Activated T-helper 2 cell treated with anti-CD3 and anti-CD28 coated beads, Interferon-gamma antibody, Interleukin-2, Interleukin-4, amounts not matched to agents 10 μg/mL and 5 μg/mL and 100 μg/mL, durations not matched to agents 14 hours and 24 hours and 36 hours (primary cell): ENCODE measurements around the gene RB1. TPM values are rescaled to one million over a fixed set of nuclear protein-coding genes. Genes with fewer than 3 reads are reported as not detected.
A peak's percentile ranks its signal among the peaks of the same experiment; 100 is the strongest.

Experiments used
- DNase-seq: peaks from one replicate; pipeline ENCODE4 v3.0.0; 2021; ENCODE audit warnings: low spot score
- H3K27ac Mint-ChIP-seq: one replicate; pipeline ENCODE4 v1.8.0; 2021; ENCODE audit warnings: mixed read lengths
- H3K27me3 Mint-ChIP-seq: one replicate; pipeline ENCODE4 v1.8.0; 2021; ENCODE audit warnings: low read depth, mixed read lengths
- H3K36me3 Mint-ChIP-seq: one replicate; pipeline ENCODE4 v1.8.0; 2021; ENCODE audit warnings: low read depth, mixed read lengths
- H3K4me1 Mint-ChIP-seq: one replicate; pipeline ENCODE4 v1.8.0; 2021; ENCODE audit warnings: low read depth, mixed read lengths
- H3K4me3 Mint-ChIP-seq: one replicate; pipeline ENCODE4 v1.8.0; 2021; ENCODE audit warnings: low read depth, mild to moderate bottlenecking, moderate library complexity, mixed read lengths
- H3K9me3 Mint-ChIP-seq: one replicate; pipeline ENCODE4 v1.8.0; 2021; ENCODE audit warnings: mixed read lengths
- intact Hi-C: fragments of 100-400 bp; cut with micrococcal nuclease; formaldehyde crosslinking; loops from one replicate; pipeline ENCODE4 v1.15.1; 2023
- total RNA-seq: library from RNA; stranded (reverse); gene quantifications from 2 replicates; pipeline ENCODE4 v1.2.3, GENCODE V29; 2022

RB1 gene
- total RNA-seq, 1 donor from 2014 or later = 28.0 TPM

- no peak for DNase-seq
- intact Hi-C loops = loop anchor here (5.0 kb wide), 2 partner anchors 98 to 188 kb away; no protein-coding TSS in a partner anchor
- peaks cover 28% of the 10 kb centered on the region for H3K4me1 Mint-ChIP-seq
- peak overlapping the region; percentile 93 for H3K27ac Mint-ChIP-seq
- H3K4me3 Mint-ChIP-seq = peak overlapping the region; percentile 99
- no peaks in the 10 kb centered on the region for H3K27me3 Mint-ChIP-seq
- H3K36me3 Mint-ChIP-seq = peaks cover 40% of the 10 kb centered on the region
- H3K9me3 Mint-ChIP-seq = no peaks in the 10 kb centered on the region
Measured at GRCh38 chr13:48304143-48304876, 759 bp downstream of the RB1 start.

- Mint-ChIP-seq H3K4me3 (no peak overlapping the region), H3K27me3 (no peaks in the 10 kb centered on the region), H3K27ac (no peak overlapping the region), H3K4me1 (peaks cover 11% of the 10 kb centered on the region), H3K9me3 (no peaks in the 10 kb centered on the region), H3K36me3 (peaks cover 51% of the 10 kb centered on the region)
- DNase-seq = no peak
- intact Hi-C loops = no loop called here
Measured at GRCh38 chr13:48311223-48311622, 7.7 kb downstream of the RB1 start.

GRCh38 chr13:48315969-48316650, 12.6 kb downstream of the RB1 start:
- DNase-seq = no peak
- H3K36me3 Mint-ChIP-seq = peaks cover 65% of the 10 kb centered on the region
- peaks cover 11% of the 10 kb centered on the region for H3K4me1 Mint-ChIP-seq
- H3K9me3 Mint-ChIP-seq = peaks cover 4% of the 10 kb centered on the region
- intact Hi-C loops = no loop called here
- H3K27ac Mint-ChIP-seq = no peak overlapping the region
- no peak overlapping the region for H3K4me3 Mint-ChIP-seq
- H3K27me3 Mint-ChIP-seq = peaks cover 4% of the 10 kb centered on the region

GRCh38 chr13:48316826-48317510, 13.4 kb downstream of the RB1 start:
- Mint-ChIP-seq H3K27me3 (peaks cover 4% of the 10 kb centered on the region), H3K36me3 (peaks cover 72% of the 10 kb centered on the region), H3K27ac (no peak overlapping the region), H3K9me3 (peaks cover 12% of the 10 kb centered on the region), H3K4me1 (peaks cover 11% of the 10 kb centered on the region), H3K4me3 (no peak overlapping the region)
- no peak for DNase-seq
- intact Hi-C loops = no loop called here

GRCh38 chr13:48317511-48318376, 14.2 kb downstream of the RB1 start:
- no peak overlapping the region for H3K27ac Mint-ChIP-seq
- peaks cover 74% of the 10 kb centered on the region for H3K36me3 Mint-ChIP-seq
- H3K4me3 Mint-ChIP-seq = no peak overlapping the region

GRCh38 chr13:48318377-48318811, 14.8 kb downstream of the RB1 start:
- no peak overlapping the region for H3K27ac Mint-ChIP-seq
- H3K9me3 Mint-ChIP-seq = peaks cover 26% of the 10 kb centered on the region
- H3K4me3 Mint-ChIP-seq = no peak overlapping the region
- no peak for DNase-seq
- H3K36me3 Mint-ChIP-seq = peaks cover 74% of the 10 kb centered on the region
- H3K27me3 Mint-ChIP-seq = peaks cover 4% of the 10 kb centered on the region
- H3K4me1 Mint-ChIP-seq = peaks cover 14% of the 10 kb centered on the region
- intact Hi-C loops = no loop called here

More at GRCh38 chr13:48317511-48318376, 14.2 kb downstream of the RB1 start:
- intact Hi-C loops = no loop called here
- Mint-ChIP-seq H3K27me3 (peaks cover 4% of the 10 kb centered on the region), H3K9me3 (peaks cover 19% of the 10 kb centered on the region), H3K4me1 (peaks cover 11% of the 10 kb centered on the region)
- no peak for DNase-seq

- H3K9me3 Mint-ChIP-seq = peaks cover 27% of the 10 kb centered on the region
- intact Hi-C loops = no loop called here
- DNase-seq = no peak
- H3K4me1 Mint-ChIP-seq = peaks cover 15% of the 10 kb centered on the region
- peak overlapping the region; percentile 57 for H3K4me3 Mint-ChIP-seq
- no peak overlapping the region for H3K27ac Mint-ChIP-seq
- H3K36me3 Mint-ChIP-seq = peaks cover 71% of the 10 kb centered on the region
- H3K27me3 Mint-ChIP-seq = peaks cover 4% of the 10 kb centered on the region
Measured at GRCh38 chr13:48318821-48319511, 15.4 kb downstream of the RB1 start.

- Mint-ChIP-seq H3K27me3 (peaks cover 4% of the 10 kb centered on the region), H3K4me3 (peak overlapping the region; percentile 57), H3K4me1 (peaks cover 17% of the 10 kb centered on the region), H3K36me3 (peaks cover 74% of the 10 kb centered on the region), H3K27ac (no peak overlapping the region), H3K9me3 (peaks cover 27% of the 10 kb centered on the region)
- no peak for DNase-seq
- intact Hi-C loops = no loop called here
Measured at GRCh38 chr13:48319531-48320398, 16.2 kb downstream of the RB1 start.

GRCh38 chr13:48320399-48320790, 16.8 kb downstream of the RB1 start:
- peaks cover 27% of the 10 kb centered on the region for H3K9me3 Mint-ChIP-seq
- H3K4me3 Mint-ChIP-seq = peak overlapping the region; percentile 57
- peaks cover 80% of the 10 kb centered on the region for H3K36me3 Mint-ChIP-seq
- peaks cover 17% of the 10 kb centered on the region for H3K4me1 Mint-ChIP-seq
- DNase-seq = no peak
- intact Hi-C loops = no loop called here
- H3K27ac Mint-ChIP-seq = no peak overlapping the region
- peaks cover 4% of the 10 kb centered on the region for H3K27me3 Mint-ChIP-seq

GRCh38 chr13:48320891-48321510, 17.4 kb downstream of the RB1 start:
- peak overlapping the region; percentile 58 for H3K4me3 Mint-ChIP-seq
- H3K9me3 Mint-ChIP-seq = peaks cover 27% of the 10 kb centered on the region
- DNase-seq = no peak
- no peak overlapping the region for H3K27ac Mint-ChIP-seq
- H3K4me1 Mint-ChIP-seq = peaks cover 17% of the 10 kb centered on the region
- intact Hi-C loops = no loop called here
- H3K27me3 Mint-ChIP-seq = peaks cover 4% of the 10 kb centered on the region
- H3K36me3 Mint-ChIP-seq = peaks cover 74% of the 10 kb centered on the region

- H3K4me3 Mint-ChIP-seq = no peak overlapping the region
- no peak for DNase-seq
- H3K36me3 Mint-ChIP-seq = peaks cover 66% of the 10 kb centered on the region
Measured at GRCh38 chr13:48322294-48322693, 18.7 kb downstream of the RB1 start.

More at GRCh38 chr13:48322294-48322693, 18.7 kb downstream of the RB1 start:
- peaks cover 4% of the 10 kb centered on the region for H3K27me3 Mint-ChIP-seq
- H3K4me1 Mint-ChIP-seq = peaks cover 17% of the 10 kb centered on the region
- intact Hi-C loops = no loop called here
- peaks cover 27% of the 10 kb centered on the region for H3K9me3 Mint-ChIP-seq
- no peak overlapping the region for H3K27ac Mint-ChIP-seq
